NCI-H128 (cell line): ENCODE measurements around the gene MGST1.

ENCODE experiments used
- DNase-seq: peaks from one replicate; lab custom pipeline; 2025; ENCODE audit not compliant: unreplicated experiment; lab: John Stamatoyannopoulos, UW

Gene MGST1

GRCh38 chr12:16347391-16348298 lies at the start of gene MGST1:
Gene MGST1 (plus strand): TSS chr12:16347645. CDS start chr12:16354253, 6,608 bp downstream.
- no peak for DNase-seq

- no peak for DNase-seq
Measured at GRCh38 chr12:16299403-16299802, 48.0 kb upstream of the MGST1 start.

- no peak for DNase-seq
Measured at GRCh38 chr12:16300122-16300521, 47.3 kb upstream of the MGST1 start.

GRCh38 chr12:16300736-16301135 lies 46.7 kb upstream of the MGST1 start:
- no peak for DNase-seq

- no peak for DNase-seq
Measured at GRCh38 chr12:16303939-16304338, 43.5 kb upstream of the MGST1 start.

- DNase-seq: no peak
Measured at GRCh38 chr12:16307856-16308475, 39.5 kb upstream of the MGST1 start.

- no peak for DNase-seq
Measured at GRCh38 chr12:16310934-16311333, 36.5 kb upstream of the MGST1 start.

- DNase-seq: no peak
Measured at GRCh38 chr12:16323010-16323409, 24.4 kb upstream of the MGST1 start.

GRCh38 chr12:16323638-16324037 lies 23.8 kb upstream of the MGST1 start:
- DNase-seq: no peak

GRCh38 chr12:16324272-16324671 lies 23.2 kb upstream of the MGST1 start:
- DNase-seq: no peak

- no peak for DNase-seq
Measured at GRCh38 chr12:16324772-16325171, 22.7 kb upstream of the MGST1 start.

- no peak for DNase-seq
Measured at GRCh38 chr12:16325426-16325825, 22.0 kb upstream of the MGST1 start.

GRCh38 chr12:16327963-16328362 lies 19.5 kb upstream of the MGST1 start:
- no peak for DNase-seq

GRCh38 chr12:16329594-16329993 lies 17.9 kb upstream of the MGST1 start:
- no peak for DNase-seq

GRCh38 chr12:16330560-16330959 lies 16.9 kb upstream of the MGST1 start:
- DNase-seq: no peak

GRCh38 chr12:16331998-16332397 lies 15.4 kb upstream of the MGST1 start:
- DNase-seq: no peak

GRCh38 chr12:16335838-16336237 lies 11.6 kb upstream of the MGST1 start:
- DNase-seq: no peak

- DNase-seq: no peak
Measured at GRCh38 chr12:16344269-16344668, 3.2 kb upstream of the MGST1 start.

GRCh38 chr12:16345105-16345504 lies 2.3 kb upstream of the MGST1 start:
- DNase-seq: no peak

GRCh38 chr12:16346958-16347357 lies 487 bp upstream of the MGST1 start:
- DNase-seq: no peak

GRCh38 chr12:16348435-16349130 lies 1.1 kb downstream of the MGST1 start:
- no peak for DNase-seq

GRCh38 chr12:16349131-16349460 lies 1.7 kb downstream of the MGST1 start:
- DNase-seq: no peak
